HEK293 (cell line): ENCODE data around the gene MICALL1.

Experiments
- CTCF ChIP-seq: fragments of 450-650 bp; formaldehyde crosslinking; IDR thresholded peaks from 2 replicates; pipeline ENCODE4 v1.5.1; 2016; ENCODE audit warnings: missing biosample characterization, missing genetic modification characterization
- KLF16 ChIP-seq: fragments of 450-650 bp; formaldehyde crosslinking; IDR thresholded peaks from 2 replicates; pipeline ENCODE4 v1.5.1; 2017; ENCODE audit warnings: missing biosample characterization, missing genetic modification characterization
- PATZ1 ChIP-seq: fragments of 450-650 bp; formaldehyde crosslinking; IDR thresholded peaks from 2 replicates; pipeline ENCODE4 v1.5.1; 2016; ENCODE audit warnings: missing biosample characterization, missing genetic modification characterization
- ZBTB20 ChIP-seq: fragments of 450-650 bp; formaldehyde crosslinking; IDR thresholded peaks from 2 replicates; pipeline ENCODE4 v1.5.1; 2016; ENCODE audit warnings: missing biosample characterization, missing genetic modification characterization
- ZNF114 ChIP-seq: fragments of 450-650 bp; formaldehyde crosslinking; IDR thresholded peaks from 2 replicates; pipeline ENCODE4 v1.5.0; 2017; ENCODE audit warnings: missing biosample characterization, missing genetic modification characterization
- ZNF169 ChIP-seq: fragments of 450-650 bp; formaldehyde crosslinking; IDR thresholded peaks from 2 replicates; pipeline ENCODE4 v1.5.1; 2016; ENCODE audit warnings: missing biosample characterization, missing genetic modification characterization
- ZNF174 ChIP-seq: fragments of 450-650 bp; formaldehyde crosslinking; IDR thresholded peaks from 2 replicates; pipeline ENCODE4 v1.5.0; 2017; ENCODE audit warnings: missing biosample characterization, mild to moderate bottlenecking, missing genetic modification characterization
- ZNF274 ChIP-seq, 2 experiments: fragments of 200-500 bp in 1 of 2; fragments of 450-650 bp in 1 of 2; sonication (Bioruptor generic) in 1 of 2; formaldehyde crosslinking in 1 of 2; IDR thresholded peaks; 2 replicates each; pipeline versions ENCODE4 v1.5.1 to v1.6.1; 2014 to 2016; ENCODE audit warnings: borderline replicate concordance in 1 of 2, inconsistent platforms in 1 of 2, low read length in 1 of 2, missing biosample characterization in 1 of 2, missing genetic modification characterization in 1 of 2
- ZNF350 ChIP-seq: fragments of 450-650 bp; formaldehyde crosslinking; IDR thresholded peaks from 2 replicates; pipeline ENCODE4 v1.5.0; 2017; ENCODE audit warnings: missing biosample characterization, mild to moderate bottlenecking, missing genetic modification characterization
- ZNF510 ChIP-seq: fragments of 450-650 bp; formaldehyde crosslinking; IDR thresholded peaks from 2 replicates; pipeline ENCODE4 v1.5.1; 2018; ENCODE audit warnings: mild to moderate bottlenecking, missing genetic modification characterization, missing biosample characterization; ENCODE audit not compliant: insufficient replicate concordance
- ZNF658 ChIP-seq: fragments of 450-650 bp; formaldehyde crosslinking; IDR thresholded peaks from 2 replicates; pipeline ENCODE4; 2016; ENCODE audit warnings: missing biosample characterization, missing genetic modification characterization
- ZNF843 ChIP-seq: fragments of 450-650 bp; formaldehyde crosslinking; IDR thresholded peaks from 2 replicates; pipeline ENCODE4 v1.5.1; 2016; ENCODE audit warnings: missing biosample characterization, missing genetic modification characterization

DNA sequence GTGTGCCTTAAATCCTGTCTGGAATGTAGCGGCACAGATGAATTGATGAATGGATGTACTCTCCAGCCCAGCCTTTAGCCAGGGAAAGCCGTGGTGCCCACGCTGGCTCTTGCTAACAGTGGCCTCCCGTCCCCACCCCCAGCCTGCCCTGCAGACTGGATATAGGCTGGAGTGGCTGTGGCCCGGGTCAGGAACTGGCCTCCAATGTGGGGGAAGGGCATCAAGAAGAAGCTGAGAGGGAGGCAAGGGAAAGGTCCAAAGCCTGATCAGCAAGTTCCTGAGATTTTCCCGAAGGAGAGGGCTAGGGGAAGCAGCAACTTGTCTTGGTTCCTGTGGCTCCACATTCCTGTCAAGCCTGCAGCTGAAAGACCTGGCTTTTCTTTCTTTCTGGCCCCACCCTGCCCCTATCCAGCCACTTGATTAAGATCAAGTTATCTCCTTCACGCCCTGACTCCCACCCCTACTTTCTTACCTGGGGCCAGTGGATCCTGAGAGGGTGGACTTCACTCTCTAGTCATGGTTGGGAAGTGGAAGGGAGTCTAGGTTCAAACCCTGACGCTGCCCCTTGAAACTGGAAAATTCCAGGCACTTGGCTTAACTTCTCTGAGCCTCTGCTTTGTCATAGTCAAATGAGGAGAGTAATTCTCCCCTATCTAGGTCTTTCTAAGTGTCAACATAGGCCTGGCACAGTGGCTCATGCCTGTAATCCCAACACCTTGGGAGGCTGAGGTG is 11.0 kb upstream of the MICALL1 start:
- TF ChIP-seq CTCF (tag by site-specific recombination): no peak
- no peak for TF ChIP-seq PATZ1 (tag by site-specific recombination)
- no peak for TF ChIP-seq ZNF174 (tag by site-specific recombination)
- TF ChIP-seq ZNF843 (tag by site-specific recombination): no peak
- no peak for TF ChIP-seq ZNF658 (tag by site-specific recombination)
- TF ChIP-seq ZNF274 (IDR thresholded peaks at IDR 0.05; ENCODE audit: low read length): no peak
- TF ChIP-seq ZNF274 (tag by site-specific recombination; IDR thresholded peaks at IDR 0.05; ENCODE audit: borderline replicate concordance): no peak
- TF ChIP-seq ZNF350 (tag by site-specific recombination): no peak
- TF ChIP-seq ZNF510: no peak
- no peak for TF ChIP-seq ZNF114
- no peak for TF ChIP-seq KLF16 (tag by site-specific recombination)
- no peak for TF ChIP-seq ZNF169 (tag by site-specific recombination)
- peak; percentile 81 for TF ChIP-seq ZBTB20 (tag by site-specific recombination)
